Bronchial epithelial cell (primary cell): ENCODE data around the gene PIK3R2. TPM values are rescaled to one million over a fixed set of nuclear protein-coding genes. Genes with fewer than 3 reads are reported as not detected.
A peak's percentile ranks its signal among the peaks of the same experiment; 100 is the strongest.

Experiments
- DNase-seq: peaks from one replicate; pipeline ENCODE4 v3.0.0-alpha.2; 2010; ENCODE audit warnings: low read depth
- FAIRE-seq: peaks from 2 replicates; lab custom pipeline; 2011; peaks lifted over from hg19 to GRCh38; lab: Jason Lieb, UNC
- H3K27me3 ChIP-seq: 2 replicates; pipeline ENCODE4 v1.5.1; 2011; ENCODE audit warnings: low read length; ENCODE audit not compliant: control insufficient read depth, insufficient read depth
- H3K36me3 ChIP-seq: 2 replicates; pipeline ENCODE4 v1.5.1; 2011; ENCODE audit warnings: low read length; ENCODE audit not compliant: control insufficient read depth, insufficient read depth
- H3K4me3 ChIP-seq: 2 replicates; pipeline ENCODE4 v1.5.1; 2011; ENCODE audit warnings: mild to moderate bottlenecking, low read depth, low read length, control low read depth
- CTCF ChIP-seq: IDR thresholded peaks from 2 replicates; pipeline ENCODE4 v1.5.1; 2011; ENCODE audit warnings: mild to moderate bottlenecking, moderate library complexity, low read length, control low read depth, inconsistent platforms; ENCODE audit not compliant: insufficient read depth, severe bottlenecking
- total RNA-seq: library from RNA; depleted of rRNA; stranded (reverse); fragments of >200 nt; gene quantifications from 2 replicates; pipeline ENCODE4 v1.2.1, GENCODE V29; 2014

The PIK3R2 gene
- total RNA-seq, 1 donor from 2014 or later = 2.6 TPM

- Histone ChIP-seq H3K4me3 (no peak overlapping the region), H3K36me3 (peaks cover 13% of the 10 kb centered on the region), H3K27me3 (no peaks in the 10 kb centered on the region)
- FAIRE-seq (no peak), DNase-seq (no peak)
- no peak for TF ChIP-seq CTCF
Measured at GRCh38 chr19:18126097-18126496, 26.9 kb upstream of the PIK3R2 start.

GRCh38 chr19:18128044-18128443, 24.9 kb upstream of the PIK3R2 start:
- no peak overlapping the region for H3K4me3 ChIP-seq
- no peak for TF ChIP-seq CTCF
- DNase-seq = peak; percentile 10
- H3K27me3 ChIP-seq = no peaks in the 10 kb centered on the region
- no peak for FAIRE-seq
- peaks cover 10% of the 10 kb centered on the region for H3K36me3 ChIP-seq

GRCh38 chr19:18128805-18129204, 24.2 kb upstream of the PIK3R2 start:
- Histone ChIP-seq H3K4me3 (no peak overlapping the region), H3K36me3 (peaks cover 8% of the 10 kb centered on the region), H3K27me3 (no peaks in the 10 kb centered on the region)
- no peak for TF ChIP-seq CTCF
- FAIRE-seq (no peak), DNase-seq (no peak)

- TF ChIP-seq CTCF = no peak
- no peak overlapping the region for H3K4me3 ChIP-seq
- no peak for DNase-seq
- H3K36me3 ChIP-seq = peaks cover 12% of the 10 kb centered on the region
- H3K27me3 ChIP-seq = no peaks in the 10 kb centered on the region
- FAIRE-seq = peak; percentile 40
Measured at GRCh38 chr19:18130523-18131242, 22.3 kb upstream of the PIK3R2 start.

GRCh38 chr19:18131841-18132596, 20.9 kb upstream of the PIK3R2 start:
- no peak for DNase-seq
- no peak for FAIRE-seq
- Histone ChIP-seq H3K27me3 (no peaks in the 10 kb centered on the region), H3K36me3 (peaks cover 10% of the 10 kb centered on the region), H3K4me3 (no peak overlapping the region)
- TF ChIP-seq CTCF = no peak
